Measurements from ENCODE around the gene EPHB2.

EPHB2 gene

DNA sequence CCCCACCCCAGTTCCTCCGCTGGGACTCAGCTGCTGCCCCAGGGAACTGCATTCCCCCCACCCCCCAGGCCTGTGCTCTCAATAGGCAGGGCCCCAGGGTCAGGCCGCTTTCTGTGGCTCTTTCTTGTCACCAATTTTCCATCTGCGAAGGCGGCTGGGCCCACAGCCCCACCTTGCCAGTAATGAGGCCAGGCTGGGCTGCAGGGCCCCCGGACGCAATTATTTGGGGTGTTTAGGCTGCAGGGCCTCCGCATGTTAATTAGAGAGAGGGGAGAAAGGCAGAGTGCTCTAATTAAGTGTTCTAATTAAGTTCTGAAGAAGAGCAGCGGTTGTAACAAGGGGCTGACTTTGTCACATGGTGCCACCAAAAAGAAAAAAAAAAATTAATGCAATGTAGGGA, 71.8 kb downstream of the EPHB2 start:
- no peak for DNase-seq

DNA sequence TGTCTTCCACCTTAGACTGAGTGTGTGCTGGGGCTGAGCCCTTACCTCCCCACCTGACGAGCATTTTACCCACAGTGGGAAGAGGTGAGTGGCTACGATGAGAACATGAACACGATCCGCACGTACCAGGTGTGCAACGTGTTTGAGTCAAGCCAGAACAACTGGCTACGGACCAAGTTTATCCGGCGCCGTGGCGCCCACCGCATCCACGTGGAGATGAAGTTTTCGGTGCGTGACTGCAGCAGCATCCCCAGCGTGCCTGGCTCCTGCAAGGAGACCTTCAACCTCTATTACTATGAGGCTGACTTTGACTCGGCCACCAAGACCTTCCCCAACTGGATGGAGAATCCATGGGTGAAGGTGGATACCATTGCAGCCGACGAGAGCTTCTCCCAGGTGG, 73.7 kb downstream of the EPHB2 start:
- DNase-seq, result no peak

GRCh38 chr1:22784737-22785136, 74.1 kb downstream of the EPHB2 start:
- no peak for DNase-seq

DNA sequence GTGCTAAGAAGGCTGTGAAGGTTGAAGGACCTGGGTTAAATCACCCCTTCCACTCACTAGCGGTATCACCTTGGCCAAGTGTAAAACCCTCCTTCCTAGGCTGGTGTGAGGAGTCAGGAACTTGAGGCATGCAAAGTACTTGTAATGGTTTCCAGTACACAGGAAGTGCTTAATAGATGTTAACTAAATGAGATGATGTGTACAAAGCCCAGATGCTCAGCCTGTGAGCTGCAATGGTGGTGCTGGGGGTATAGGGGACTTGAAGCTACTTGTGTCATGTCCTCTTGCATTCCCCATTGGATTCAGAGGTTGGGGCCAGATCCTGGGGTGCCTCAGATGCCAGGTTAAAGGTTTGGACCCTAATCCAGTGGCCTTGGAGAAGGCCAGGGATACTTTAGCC, 75.5 kb downstream of the EPHB2 start:
- no peak for DNase-seq

DNA sequence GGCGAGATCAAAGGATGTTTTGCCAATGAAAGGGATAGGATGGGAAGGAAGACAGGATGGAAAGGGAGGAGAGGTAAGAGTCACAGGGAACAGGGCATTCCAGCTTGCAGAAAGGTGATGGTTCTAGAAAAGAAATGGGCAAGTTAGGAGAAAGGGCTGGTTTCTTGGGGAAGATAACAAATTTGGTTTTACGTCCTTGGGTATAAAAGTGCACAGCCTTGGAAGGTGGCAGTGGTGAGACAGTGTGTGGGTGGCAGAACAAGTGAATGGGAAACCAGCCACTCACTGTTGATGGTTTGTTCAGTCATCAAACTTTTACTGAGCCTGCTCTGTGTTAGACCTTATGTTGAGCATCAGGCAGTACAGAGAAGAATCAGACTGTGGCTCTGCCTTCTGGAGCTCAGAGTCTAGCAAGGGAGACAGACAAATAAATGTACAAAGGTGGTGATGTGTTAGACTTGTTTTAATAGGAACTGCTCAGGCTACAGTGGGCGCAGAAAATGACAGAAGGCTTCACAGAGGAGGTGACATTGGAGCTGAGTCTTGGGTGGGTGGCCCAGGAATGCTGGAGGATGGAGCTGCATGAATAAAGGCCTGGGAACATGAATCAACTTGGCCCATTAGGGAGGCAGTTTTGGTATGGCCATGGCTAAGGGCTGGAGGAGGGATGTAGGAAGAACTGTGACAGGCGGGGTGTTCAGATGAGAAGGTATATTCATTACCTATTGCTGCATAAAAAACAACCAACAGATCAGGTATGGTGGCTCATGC, 76.3 kb downstream of the EPHB2 start:
- no peak for DNase-seq

DNA sequence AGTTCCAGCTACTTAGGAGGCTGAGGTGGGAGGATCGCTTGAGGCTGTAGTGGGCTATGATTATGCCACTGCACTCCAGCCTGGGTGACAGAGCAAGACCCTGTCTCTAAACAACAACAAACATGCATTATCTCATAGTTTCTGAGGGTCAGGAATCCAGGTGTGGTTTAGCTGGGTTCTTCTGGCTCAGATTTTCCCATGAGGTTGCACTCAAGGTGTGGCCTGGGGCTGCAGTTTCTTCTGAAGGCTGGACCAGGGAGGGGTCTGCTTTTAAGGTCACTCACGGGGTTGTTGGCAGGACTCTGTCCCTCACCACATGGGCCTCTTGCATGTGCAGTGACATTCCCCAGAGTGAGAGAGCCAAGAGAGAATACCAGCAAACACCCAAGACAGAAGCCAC, 77.0 kb downstream of the EPHB2 start:
- no peak for DNase-seq

- DNase-seq, result no peak
Measured at GRCh38 chr1:22788254-22788661, 77.6 kb downstream of the EPHB2 start.

- no peak for DNase-seq
Measured at GRCh38 chr1:22789356-22789994, 78.8 kb downstream of the EPHB2 start.

DNA sequence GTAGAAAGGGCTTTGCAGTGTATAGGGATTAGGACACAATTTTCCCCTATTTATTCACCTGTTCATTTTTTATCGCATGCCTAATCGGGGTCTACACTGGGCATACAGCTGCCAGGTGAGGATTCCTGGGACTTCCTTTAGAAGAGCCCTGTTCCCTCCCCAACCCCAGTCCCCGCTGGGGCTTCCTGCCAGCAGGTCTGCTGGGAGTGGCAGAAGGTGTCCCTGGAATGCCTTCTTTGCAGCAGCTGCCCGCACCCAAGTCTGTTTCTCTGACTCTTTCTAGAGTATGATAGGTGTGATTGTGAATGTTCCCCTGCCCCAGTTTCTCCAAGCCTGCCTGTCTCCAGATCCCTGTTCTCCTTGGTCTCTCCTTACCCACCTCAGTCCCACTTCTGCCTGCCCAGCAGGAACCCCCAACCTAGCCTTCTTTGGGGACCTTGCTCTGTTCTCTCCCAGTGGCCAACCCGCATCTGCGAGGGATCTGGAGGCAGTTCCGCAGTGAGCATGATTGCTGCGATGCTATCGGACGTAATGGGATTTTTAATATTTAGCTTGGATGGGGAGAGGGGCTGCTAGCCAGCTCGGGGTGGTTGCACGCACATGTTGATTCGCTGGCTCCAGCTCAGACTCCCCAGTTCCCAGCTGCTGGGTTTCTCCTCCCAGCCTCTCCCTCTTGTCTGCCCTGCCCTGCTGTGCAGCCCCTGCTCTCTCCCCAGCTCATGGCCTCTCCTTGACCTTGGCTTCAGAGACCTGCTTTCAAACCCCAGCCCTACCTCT, 79.8 kb downstream of the EPHB2 start:
- peak; percentile 37 for DNase-seq

GRCh38 chr1:22791831-22792347, 81.2 kb downstream of the EPHB2 start:
- no peak for DNase-seq

DNA sequence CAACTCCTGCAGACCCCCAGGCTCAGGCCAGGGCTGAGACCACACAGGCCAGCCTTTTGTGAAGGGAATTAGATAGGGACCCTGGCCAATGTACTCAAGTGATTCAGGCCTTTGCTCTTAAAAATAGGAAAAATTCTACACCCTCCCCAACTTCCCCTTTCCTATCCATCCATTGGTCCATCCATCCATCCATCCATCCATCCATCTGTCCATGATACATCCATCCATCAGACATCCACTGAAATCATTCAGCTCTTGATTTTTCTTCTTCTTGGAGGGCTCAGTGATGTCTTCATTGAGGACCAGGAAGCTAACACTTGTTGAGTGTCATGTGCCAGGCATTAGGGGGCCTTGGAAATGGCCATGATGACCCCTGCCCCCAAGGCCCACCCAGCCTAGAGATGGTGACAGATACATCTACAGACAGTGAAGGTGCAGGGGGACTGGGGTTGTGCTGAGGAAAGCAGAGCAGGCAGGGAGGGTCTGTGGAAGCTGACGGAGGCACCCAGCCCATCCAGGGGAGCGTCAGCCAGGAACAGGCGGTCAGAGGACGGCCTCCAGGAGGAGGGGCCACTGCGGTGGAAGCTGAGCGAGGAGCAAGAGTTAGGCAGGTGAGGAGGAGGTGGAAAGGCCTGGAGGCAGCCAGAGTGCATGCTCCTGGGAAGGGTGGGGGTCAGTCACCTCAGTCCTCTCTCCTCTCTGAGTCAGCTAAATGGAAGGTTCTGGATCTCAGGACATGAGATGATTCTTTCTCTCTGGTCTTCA, 81.9 kb downstream of the EPHB2 start:
- DNase-seq, result no peak

DNA sequence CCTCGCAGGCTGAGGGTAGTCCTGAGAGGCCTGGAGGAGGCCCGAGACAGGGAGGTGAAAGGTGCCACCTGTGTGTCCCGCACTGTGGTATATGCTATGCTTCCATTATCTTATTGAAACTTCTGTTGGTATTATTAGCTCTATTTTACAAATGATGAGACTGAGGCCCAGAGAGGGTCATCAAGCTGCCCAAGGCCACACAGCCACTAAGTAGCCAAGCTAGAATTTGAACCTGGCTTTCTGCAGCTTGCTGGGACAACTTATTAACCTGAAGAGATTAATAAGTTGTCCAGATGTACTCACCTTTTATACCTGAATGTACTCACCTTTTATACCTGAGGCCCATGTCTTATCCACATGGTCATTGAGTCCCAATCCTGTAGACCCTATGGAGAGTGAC, 83.0 kb downstream of the EPHB2 start:
- no peak for DNase-seq

- DNase-seq, result no peak
Measured at GRCh38 chr1:22794647-22795365, 84.2 kb downstream of the EPHB2 start.

GRCh38 chr1:22795366-22795714, 84.7 kb downstream of the EPHB2 start:
- DNase-seq, result no peak

DNA sequence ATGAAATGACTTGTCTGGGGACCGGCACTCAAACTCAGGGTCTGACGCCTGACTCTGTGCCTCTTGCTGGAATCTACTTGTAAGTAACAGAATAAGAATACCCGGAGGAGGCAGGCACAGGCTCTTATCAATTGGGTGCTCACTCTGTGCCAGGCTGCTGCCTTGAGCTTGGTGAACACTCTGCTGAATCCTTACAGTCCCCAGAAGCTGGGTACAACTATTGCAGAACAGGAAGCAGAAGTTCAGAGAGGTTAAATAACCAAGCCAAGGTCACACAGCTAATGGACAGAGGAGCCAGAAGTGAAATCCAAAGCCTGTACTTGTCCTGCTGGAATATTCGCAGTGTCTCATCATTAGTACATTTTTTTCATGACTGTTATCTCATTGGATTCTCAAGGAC, 86.0 kb downstream of the EPHB2 start:
- DNase-seq, result no peak

GRCh38 chr1:22798083-22798482, 87.4 kb downstream of the EPHB2 start:
- no peak for DNase-seq

DNA sequence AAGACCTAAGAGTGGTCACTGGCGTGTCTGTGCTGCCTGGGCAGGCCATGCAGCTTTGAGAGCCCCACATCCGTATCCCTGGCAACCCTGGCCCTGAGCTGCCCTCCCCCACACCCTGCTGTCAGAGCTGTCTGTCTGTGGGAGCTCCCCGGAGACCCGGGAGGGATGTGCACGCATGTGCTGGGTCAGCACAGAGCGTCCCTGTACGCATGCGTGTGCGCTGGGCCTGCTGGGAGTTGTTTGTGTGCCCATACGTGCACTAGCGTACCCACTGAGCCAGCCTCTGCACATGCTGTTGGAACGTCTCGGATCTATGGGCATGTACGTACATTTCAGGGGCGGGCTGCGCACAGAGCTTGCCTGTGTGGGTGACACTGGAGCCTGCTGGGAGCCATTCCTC, 89.3 kb downstream of the EPHB2 start:
- DNase-seq, result no peak

DNA sequence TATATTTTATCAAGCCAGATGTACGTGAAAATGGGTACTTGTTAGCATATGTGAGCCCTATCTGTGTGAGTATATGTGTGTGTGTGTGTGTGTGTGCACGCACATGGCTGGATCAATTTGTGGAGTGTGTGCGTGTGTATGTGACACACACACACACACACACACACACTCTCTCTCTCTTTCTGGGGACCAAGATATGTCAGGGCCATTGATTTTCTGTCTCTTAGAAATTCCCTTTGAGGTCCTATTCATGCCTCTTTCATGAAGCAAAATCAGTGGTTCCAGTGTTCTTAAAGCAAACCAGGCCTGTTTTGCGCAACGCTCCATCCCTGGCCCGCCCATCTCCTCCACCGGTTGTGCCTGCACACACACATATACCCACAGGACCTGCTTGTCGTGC, 90.0 kb downstream of the EPHB2 start:
- DNase-seq, result no peak

- no peak for DNase-seq
Measured at GRCh38 chr1:22801347-22801746, 90.7 kb downstream of the EPHB2 start.

GRCh38 chr1:22801761-22802160, 91.1 kb downstream of the EPHB2 start:
- no peak for DNase-seq

DNA sequence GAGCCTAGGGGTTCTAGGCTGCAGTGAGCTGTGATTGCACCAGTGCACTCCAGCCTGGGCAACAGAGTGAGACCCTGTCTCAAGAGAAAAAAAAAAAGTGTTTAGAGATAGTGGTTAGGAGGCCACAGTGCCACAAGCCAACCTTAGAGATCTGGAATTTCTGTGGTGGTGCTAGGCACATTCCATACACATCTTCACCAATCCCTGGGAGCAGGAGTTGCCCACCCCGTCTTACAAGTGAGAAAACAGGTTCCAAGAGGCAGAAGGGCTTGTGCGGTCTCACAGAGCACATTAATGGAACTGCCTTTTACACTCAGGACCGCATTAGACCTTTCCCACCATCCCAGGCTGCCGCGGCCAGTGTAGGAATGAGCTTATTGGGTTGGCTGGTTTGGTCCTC, 93.2 kb downstream of the EPHB2 start:
- DNase-seq, result no peak

GRCh38 chr1:22804406-22804805, 93.8 kb downstream of the EPHB2 start:
- no peak for DNase-seq
